K562 (cell line): ENCODE data around the gene NMNAT1. TPM values are rescaled to one million over a fixed set of nuclear protein-coding genes. Genes with fewer than 3 reads are reported as not detected.

Source experiments
- ADNP ChIP-seq: fragments of 200-800 bp; sonication (Bioruptor generic); IDR thresholded peaks from 2 replicates; pipeline ENCODE4 v1.6.1; 2016; ENCODE audit warnings: missing genetic modification characterization, missing compliant biosample characterization
- BRF1 ChIP-seq: IDR thresholded peaks from 3 replicates; pipeline ENCODE4 v1.6.1; 2011; ENCODE audit warnings: borderline replicate concordance, mild to moderate bottlenecking; ENCODE audit not compliant: insufficient read length; ENCODE audit errors: extremely low read depth
- C11orf30 ChIP-seq: fragments of 450-650 bp; IDR thresholded peaks from 2 replicates; pipeline ENCODE4 v1.6.1; 2016; ENCODE audit warnings: low read depth, mild to moderate bottlenecking
- CCNT2 ChIP-seq: IDR thresholded peaks from 2 replicates; pipeline ENCODE4 v1.6.1; 2011; ENCODE audit warnings: borderline replicate concordance, low read depth, mild to moderate bottlenecking, moderate library complexity, mixed read lengths, low read length; ENCODE audit not compliant: insufficient read length; ENCODE audit errors: extremely low read depth
- ELF2 ChIP-seq: fragments of 250-450 bp; sonication (Bioruptor Pico); IDR thresholded peaks from 2 replicates; pipeline ENCODE4 v1.5.0; 2021; ENCODE audit warnings: mild to moderate bottlenecking
- FOXA1 ChIP-seq: fragments of 450-650 bp; IDR thresholded peaks from 2 replicates; pipeline ENCODE4 v1.6.1; 2016; ENCODE audit warnings: mild to moderate bottlenecking, borderline replicate concordance
- GABPB1 ChIP-seq: sonication (generic); formaldehyde crosslinking; IDR thresholded peaks from 2 replicates; pipeline ENCODE4 v1.8.0; 2022; ENCODE audit warnings: mild to moderate bottlenecking, missing genetic modification reagents
- GTF2E2 ChIP-seq: fragments of 200-800 bp; sonication (Bioruptor generic); IDR thresholded peaks from 2 replicates; pipeline ENCODE4 v1.6.1; 2016; ENCODE audit warnings: missing genetic modification characterization, missing compliant biosample characterization
- HDGF ChIP-seq: fragments of 450-650 bp; IDR thresholded peaks from 2 replicates; pipeline ENCODE4 v1.6.1; 2016
- HMG20A ChIP-seq: fragments of 450-650 bp; formaldehyde crosslinking; conservative IDR thresholded peaks from 2 replicates; pipeline ENCODE4 v1.4.0; 2020; ENCODE audit warnings: mild to moderate bottlenecking, mixed read lengths
- IRF2 ChIP-seq: sonication (generic); formaldehyde crosslinking; IDR thresholded peaks from 2 replicates; pipeline ENCODE4 v1.8.1; 2022; ENCODE audit warnings: mild to moderate bottlenecking, missing genetic modification reagents
- MXD1 ChIP-seq: fragments of 250-450 bp; sonication (Bioruptor Pico); IDR thresholded peaks from 2 replicates; pipeline ENCODE4 v1.8.0; 2021; ENCODE audit warnings: borderline replicate concordance, mild to moderate bottlenecking, moderate library complexity; ENCODE audit not compliant: poor library complexity, severe bottlenecking
- PHB2 ChIP-seq: fragments of 450-650 bp; IDR thresholded peaks from 2 replicates; pipeline ENCODE4 v1.6.1; 2017; ENCODE audit warnings: low read depth
- RCOR1 ChIP-seq, 2 experiments: IDR thresholded peaks; 2 replicates each; pipeline ENCODE4 v1.6.1; 2012; ENCODE audit warnings: low read depth in 2 of 2, low read length in 2 of 2, borderline replicate concordance in 1 of 2, improper control_type of control experiment in 1 of 2
- ZBTB40 ChIP-seq, 2 experiments: fragments of 450-650 bp in 1 of 2; sonication (generic) in 1 of 2; formaldehyde crosslinking in 1 of 2; IDR thresholded peaks; 2 replicates each; pipeline versions ENCODE4 v1.7.1 to v1.9.0; 2016 to 2022; ENCODE audit warnings: inconsistent platforms in 1 of 2, mild to moderate bottlenecking in 1 of 2, missing genetic modification reagents in 1 of 2
- ZNF3 ChIP-seq: fragments of 250-450 bp; sonication (Bioruptor Pico); IDR thresholded peaks from 2 replicates; pipeline ENCODE4 v1.5.0; 2021; ENCODE audit warnings: mild to moderate bottlenecking, moderate library complexity
- ZNF324 ChIP-seq: fragments of 250-450 bp; sonication (Bioruptor Pico); IDR thresholded peaks from 2 replicates; pipeline ENCODE4 v1.4.0; 2020; ENCODE audit warnings: mild to moderate bottlenecking
- ZNF668 ChIP-seq: fragments of 250-450 bp; sonication (Bioruptor Pico); IDR thresholded peaks from 2 replicates; pipeline ENCODE4 v1.8.0; 2022; ENCODE audit warnings: mild to moderate bottlenecking, inconsistent platforms
- ZNF785 ChIP-seq: fragments of 250-450 bp; sonication (Bioruptor Pico); IDR thresholded peaks from 2 replicates; pipeline ENCODE4 v1.4.0; 2020; ENCODE audit warnings: mild to moderate bottlenecking
- polyA plus RNA-seq, 8 experiments: library from polyadenylated mRNA; depleted of rRNA in 4 of 8; stranded (reverse) in 5 of 8; unstranded in 3 of 8; fragments of >200 nt; fragmentation: Nextera tagmentation in 2 of 8; fragmentation: Illumina TruSeq in 1 of 8; extraction: Ambion mirVana in 2 of 8; extraction: Trizol in 1 of 8; gene quantifications; 2 replicates each; pipeline versions ENCODE4 v1.2.1 to v1.2.3, GENCODE V29; 2011 to 2014; ENCODE audit warnings: inconsistent platforms in 1 of 8, missing spikeins in 1 of 8
- total RNA-seq, 7 experiments: library from RNA; depleted of rRNA in 6 of 7; stranded (reverse); fragments of >200 nt in 6 of 7; fragmentation: Illumina TruSeq in 2 of 7; extraction: Trizol in 2 of 7; gene quantifications; 2 replicates each; pipeline versions ENCODE4 v1.2.1 to v1.2.3, GENCODE V29; 2011 to 2021; ENCODE audit warnings: low replicate concordance in 1 of 7

Gene NMNAT1
- total and polyA plus RNA-seq, 9 of the 15 experiments (the other 6 are each of a cell fraction or from before 2014, with no cell fraction given): 5.1 to 14.6 (median 12.1) TPM

- no peak for TF ChIP-seq ZNF785
- TF ChIP-seq C11orf30: peak; percentile 66
- no peak for TF ChIP-seq BRF1
- TF ChIP-seq FOXA1: no peak
- TF ChIP-seq ZNF324: no peak
- peak; percentile 34; the same call in 1 of the 2 replicates for TF ChIP-seq GABPB1
- peak in 1 of 2 experiments; percentile 20; a peak in 1 of 4 replicates for TF ChIP-seq RCOR1 (IDR thresholded peaks at IDR 0.05; ENCODE audit: borderline replicate concordance in 1 of 2, low read depth in 2 of 2, low read length in 2 of 2)
- TF ChIP-seq GTF2E2 (tag): peak; percentile 10; the same call in 1 of the 2 replicates
- TF ChIP-seq ZNF3 (CRISPR knock-in tag): no peak
- no peak for TF ChIP-seq ZNF668 (CRISPR knock-in tag)
- TF ChIP-seq MXD1 (CRISPR knock-in tag): no peak
- TF ChIP-seq HMG20A: no peak
- TF ChIP-seq HDGF: no peak
- no peak for TF ChIP-seq IRF2
- TF ChIP-seq CCNT2: no peak
- TF ChIP-seq ZBTB40 (IDR thresholded peaks at IDR 0.05): peak; percentile 54; the same call in 1 of the 2 replicates
- no peak for TF ChIP-seq ZBTB40 (CRISPR knock-in tag; IDR thresholded peaks at IDR 0.05)
- no peak for TF ChIP-seq ELF2 (CRISPR knock-in tag)
- TF ChIP-seq PHB2: no peak
- TF ChIP-seq ADNP (tag): no peak
Measured at GRCh38 chr1:9929431-9930385, 13.6 kb upstream of the NMNAT1 start (continued).
